HG03196 (cell line): ENCODE measurements around the gene FBXO27.
"Not testable (repeated sequence)": the region's sequence is repeated elsewhere in the genome, so short reads cannot be mapped to it uniquely, and the experiment has no call there.

ENCODE experiments used
- ATAC-seq: cut with Tn5 transposase; IDR thresholded peaks from one replicate; pipeline ENCODE4 v1.9.1; 2021; ENCODE audit not compliant: unreplicated experiment

FBXO27 gene

DNA sequence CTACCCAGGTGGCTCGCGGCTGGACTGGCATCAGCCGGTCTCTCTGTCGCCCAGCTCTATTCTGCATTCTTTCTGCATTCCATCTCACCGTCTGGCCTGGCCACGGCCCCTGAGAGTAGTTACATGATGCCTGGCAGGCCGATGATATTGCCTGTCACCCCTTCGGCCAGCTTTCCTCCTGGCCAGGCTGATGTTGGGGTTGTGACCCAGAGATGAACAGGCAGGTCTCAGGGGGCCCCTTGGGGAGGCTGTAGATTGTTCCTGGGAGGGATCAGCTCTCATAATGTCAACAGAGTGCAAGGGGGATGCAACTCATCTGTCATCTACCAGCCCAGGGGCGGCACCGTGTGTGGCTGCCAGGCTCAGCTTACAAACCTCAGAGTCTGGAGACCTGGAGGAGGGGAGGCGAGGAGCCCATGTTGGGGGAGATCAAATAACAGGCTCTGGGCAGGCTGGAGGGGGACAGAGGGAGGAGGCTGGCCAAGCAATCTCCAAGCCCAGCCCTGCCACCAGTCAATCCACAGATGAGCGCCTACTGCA, 43.2 kb downstream of the FBXO27 start:
- ATAC-seq, result no peak

GRCh38 chr19:38988627-38989026, 43.7 kb downstream of the FBXO27 start:
- ATAC-seq, result not testable (repeated sequence)

DNA sequence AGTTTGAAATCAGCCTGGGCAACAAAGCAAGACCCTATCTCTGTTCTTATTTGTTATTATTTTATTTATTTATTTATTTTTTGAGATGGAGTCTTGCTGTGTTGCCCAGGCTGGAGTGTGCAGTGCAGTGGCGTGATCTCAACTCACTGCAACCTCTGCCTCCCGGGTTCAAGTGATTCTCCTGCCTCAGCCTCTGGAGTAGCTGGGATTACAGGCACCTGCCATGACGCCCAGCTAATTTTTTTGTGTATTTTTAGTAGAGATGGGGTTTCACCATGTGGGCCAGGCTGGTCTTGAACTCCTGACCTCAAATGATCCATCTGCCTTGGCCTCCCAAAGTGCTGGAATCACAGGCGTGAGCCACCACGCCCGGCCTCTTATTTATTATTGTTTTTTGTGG, 44.6 kb downstream of the FBXO27 start:
- not testable (repeated sequence) for ATAC-seq

DNA sequence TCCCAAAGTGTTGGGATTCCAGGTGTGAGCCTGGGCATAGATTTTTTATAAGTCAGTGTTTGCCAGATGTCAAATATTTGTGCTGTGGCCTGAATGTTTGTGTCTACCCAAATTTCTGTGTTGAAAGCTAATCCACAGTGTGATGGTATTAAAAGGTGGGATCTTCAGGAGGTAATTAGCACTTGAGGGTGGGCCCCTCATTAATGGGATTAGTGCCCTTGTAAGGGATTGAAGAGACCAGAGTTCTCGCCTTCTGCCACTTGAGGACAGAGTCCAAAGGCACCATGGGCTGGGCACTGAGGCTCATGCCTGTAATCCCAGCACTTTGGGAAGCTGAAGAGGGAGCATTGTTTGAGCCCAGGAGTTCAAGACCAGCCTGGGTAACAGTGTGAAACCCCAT, 47.1 kb downstream of the FBXO27 start:
- no peak for ATAC-seq

- no peak for ATAC-seq
Measured at GRCh38 chr19:38980583-38981374, 51.6 kb downstream of the FBXO27 start.

GRCh38 chr19:38979812-38980211, 52.5 kb downstream of the FBXO27 start:
- ATAC-seq, result no peak

DNA sequence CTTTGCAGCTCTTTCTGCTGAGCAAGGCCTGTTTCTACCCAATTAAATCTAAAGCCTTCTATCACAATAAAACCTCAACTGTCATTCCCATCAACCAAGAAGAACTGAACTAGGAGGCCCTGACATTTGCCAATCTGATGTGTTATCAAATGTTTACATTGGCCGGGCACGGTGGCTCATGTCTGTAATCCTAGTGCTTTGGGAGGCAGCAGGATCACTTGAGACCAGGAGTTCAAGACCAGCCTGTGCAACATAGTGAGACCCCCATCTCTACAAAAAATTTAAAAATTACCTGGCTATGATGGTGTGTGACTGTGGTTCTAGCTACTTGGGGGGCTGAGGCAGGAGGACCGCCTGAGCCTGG, 54.0 kb downstream of the FBXO27 start:
- ATAC-seq, result no peak

- ATAC-seq, result peak; percentile 76
Measured at GRCh38 chr19:38977445-38978325, 54.7 kb downstream of the FBXO27 start.

GRCh38 chr19:38975861-38976271, 56.5 kb downstream of the FBXO27 start:
- no peak for ATAC-seq

GRCh38 chr19:38975214-38975860, 57.0 kb downstream of the FBXO27 start, which contains the start of gene FBXO17:
FBXO17 (minus strand) TSS chr19:38975742; CDS start chr19:38950319, 25,423 bp downstream.
- no peak for ATAC-seq

DNA sequence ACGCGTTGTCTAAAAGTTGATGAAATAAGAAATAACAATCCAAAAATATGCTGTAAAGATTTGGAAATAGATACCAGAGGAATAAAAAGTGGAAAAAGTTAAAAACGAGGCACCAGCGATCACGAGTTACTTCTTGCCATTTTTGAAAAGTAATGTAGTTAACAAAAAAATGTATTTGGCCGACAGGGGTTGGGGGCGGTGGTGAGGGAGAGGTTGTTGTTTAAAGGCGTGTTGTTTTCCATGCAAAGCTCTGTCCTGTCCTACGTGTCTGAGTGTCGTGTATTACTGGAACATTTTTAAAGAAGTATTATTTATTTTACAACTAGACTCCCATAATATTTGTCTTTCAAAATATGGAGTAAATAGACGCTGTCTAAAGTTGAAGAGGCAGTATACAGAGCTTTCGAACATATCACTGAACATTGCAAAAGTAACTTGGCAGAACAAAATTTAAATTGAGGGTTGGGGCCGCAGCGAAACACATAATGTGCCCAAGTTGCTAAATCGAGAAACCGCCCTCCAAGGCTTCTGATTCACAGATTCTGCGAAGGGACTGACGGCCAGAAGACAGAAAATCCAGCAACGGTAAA, 57.6 kb downstream of the FBXO27 start:
- no peak for ATAC-seq
